ENCODE results near the gene DLEC1. TPM values are rescaled to one million over a fixed set of nuclear protein-coding genes. Genes with fewer than 3 reads are reported as not detected.
A peak's percentile ranks its signal among the peaks of the same experiment; 100 is the strongest.

DLEC1 gene
- total RNA-seq, 4 donors from 2014 or later = 0.19 to 0.42 (median 0.37) TPM

- 97% methylated on average over 4 of the region's 5 CpGs for WGBS
- H3K27me3 ChIP-seq = no peaks in the 10 kb centered on the region
- no peak overlapping the region for H3K4me3 ChIP-seq
- no peaks in the 10 kb centered on the region for H3K9me3 ChIP-seq
- TF ChIP-seq EP300 (IDR thresholded peaks at IDR 0.05) = no peak
- no peak for TF ChIP-seq POLR2AphosphoS5 (IDR thresholded peaks at IDR 0.05)
- TF ChIP-seq POLR2A (IDR thresholded peaks at IDR 0.05; ENCODE audit: low read depth) = no peak
- no peak for TF ChIP-seq CTCF (IDR thresholded peaks at IDR 0.05)
- H3K36me3 ChIP-seq = peaks cover 7 to 76% (median 57%) of the 10 kb centered on the region in 4 donors
- intact Hi-C loops (cut with DNase I) = no loop called here
- peak overlapping the region in 1 of 4 donors; percentile 18 for H3K27ac ChIP-seq (replicated peaks in 1 of 4)
- peaks cover 0 to 22% (median 16%) of the 10 kb centered on the region in 4 donors for H3K4me1 ChIP-seq
- DNase-seq (ENCODE audit: extremely low spot score) = no peak
Observed at GRCh38 chr3:38006031-38006430, 33.0 kb upstream of the DLEC1 start.

GRCh38 chr3:38006445-38006995, 32.5 kb upstream of the DLEC1 start:
- Histone ChIP-seq H3K4me3 (no peak overlapping the region), H3K36me3 (peaks cover 10 to 76% (median 60%) of the 10 kb centered on the region in 4 donors), H3K27me3 (no peaks in the 10 kb centered on the region), H3K9me3 (no peaks in the 10 kb centered on the region), H3K4me1 (peaks cover 0 to 22% (median 16%) of the 10 kb centered on the region in 4 donors), H3K27ac (replicated peaks in 1 of 4) (no peak overlapping the region)
- no peak for TF ChIP-seq POLR2AphosphoS5 (IDR thresholded peaks at IDR 0.05)
- TF ChIP-seq CTCF (IDR thresholded peaks at IDR 0.05) = no peak
- no peak for TF ChIP-seq EP300 (IDR thresholded peaks at IDR 0.05)
- TF ChIP-seq POLR2A (IDR thresholded peaks at IDR 0.05; ENCODE audit: low read depth) = no peak
- intact Hi-C loops (cut with DNase I) = no loop called here
- WGBS = 80% methylated on average over 2 of the region's 16 CpGs
- DNase-seq (ENCODE audit: extremely low spot score) = no peak

- 98% methylated on average over 7 of the region's 7 CpGs for WGBS
- intact Hi-C loops (cut with DNase I) = no loop called here
- H3K4me1 ChIP-seq = peaks cover 0 to 22% (median 16%) of the 10 kb centered on the region in 4 donors
Observed at GRCh38 chr3:38007754-38008090, 31.3 kb upstream of the DLEC1 start.

GRCh38 chr3:38008191-38008701, 30.8 kb upstream of the DLEC1 start:
- WGBS = 81% methylated on average over 7 of the region's 19 CpGs
- DNase-seq (ENCODE audit: extremely low spot score) = no peak
- Histone ChIP-seq H3K27ac (replicated peaks in 1 of 4) (no peak overlapping the region), H3K36me3 (peaks cover 10 to 71% (median 51%) of the 10 kb centered on the region in 4 donors), H3K4me1 (peaks cover 0 to 18% (median 14%) of the 10 kb centered on the region in 4 donors), H3K4me3 (no peak overlapping the region), H3K27me3 (no peaks in the 10 kb centered on the region), H3K9me3 (no peaks in the 10 kb centered on the region)
- TF ChIP-seq POLR2A (IDR thresholded peaks at IDR 0.05; ENCODE audit: low read depth) = no peak
- TF ChIP-seq EP300 (IDR thresholded peaks at IDR 0.05) = no peak
- TF ChIP-seq POLR2AphosphoS5 (IDR thresholded peaks at IDR 0.05) = no peak
- no peak for TF ChIP-seq CTCF (IDR thresholded peaks at IDR 0.05)
- intact Hi-C loops (cut with DNase I) = no loop called here

More at GRCh38 chr3:38007754-38008090, 31.3 kb upstream of the DLEC1 start:
- TF ChIP-seq CTCF (IDR thresholded peaks at IDR 0.05) = no peak
- no peak for TF ChIP-seq EP300 (IDR thresholded peaks at IDR 0.05)
- TF ChIP-seq POLR2A (IDR thresholded peaks at IDR 0.05; ENCODE audit: low read depth) = no peak
- no peak for TF ChIP-seq POLR2AphosphoS5 (IDR thresholded peaks at IDR 0.05)
- no peak overlapping the region for H3K27ac ChIP-seq (replicated peaks in 1 of 4)
- no peak overlapping the region for H3K4me3 ChIP-seq
- H3K9me3 ChIP-seq = no peaks in the 10 kb centered on the region
- no peak for DNase-seq (ENCODE audit: extremely low spot score)
- peaks cover 10 to 70% (median 52%) of the 10 kb centered on the region in 4 donors for H3K36me3 ChIP-seq
- no peaks in the 10 kb centered on the region for H3K27me3 ChIP-seq

All from esophagus muscularis mucosa (tissue), 4 donors.